Thyroid gland (tissue), 4 donors: ENCODE data around the gene SAMD4A. TPM values are rescaled to one million over a fixed set of nuclear protein-coding genes. Genes with fewer than 3 reads are reported as not detected.

ENCODE experiments used
- DNase-seq, 2 donors: peaks; one replicate each; pipeline ENCODE4 v3.0.0-alpha.2; 2019
- H3K27ac ChIP-seq, 3 donors: fragments of 200-600 bp; sonication (generic); 1 replicate in 2 of 3; 2 replicates in 1 of 3; pipeline ENCODE4 v1.5.1; 2016 to 2019; ENCODE audit warnings: mild to moderate bottlenecking in 1 of 3, moderate library complexity in 1 of 3
- H3K27me3 ChIP-seq: fragments of 200-600 bp; sonication (generic); one replicate; pipeline ENCODE4 v1.5.1; 2019
- H3K36me3 ChIP-seq, 2 donors: fragments of 200-600 bp; sonication (generic); one replicate each; pipeline ENCODE4 v1.5.1; 2016 to 2019
- H3K4me1 ChIP-seq, 2 donors: fragments of 200-600 bp; sonication (generic); one replicate each; pipeline ENCODE4 v1.5.1; 2017 to 2019
- H3K4me3 ChIP-seq, 3 donors: fragments of 200-600 bp; sonication (generic); replicated peaks in 1 of 3; 1 replicate in 2 of 3; 2 replicates in 1 of 3; pipeline ENCODE4 v1.5.1; 2016; ENCODE audit warnings: mild to moderate bottlenecking in 1 of 3
- H3K9me3 ChIP-seq: fragments of 200-600 bp; sonication (generic); one replicate; pipeline ENCODE4 v1.5.1; 2017
- CTCF ChIP-seq, 6 experiments: fragments of 200-600 bp in 3 of 6; fragments of 450-650 bp in 3 of 6; sonication (generic) in 3 of 6; IDR thresholded peaks; one replicate each; pipeline ENCODE4 v1.5.1; 2016 to 2019; ENCODE audit warnings: antibody characterized with exemption in 6 of 6, mild to moderate bottlenecking in 2 of 6, inconsistent platforms in 1 of 6, moderate library complexity in 1 of 6
- POLR2A ChIP-seq, 2 donors: fragments of 450-650 bp; IDR thresholded peaks; one replicate each; pipeline ENCODE4 v1.6.1; 2017; ENCODE audit warnings: antibody characterized with exemption in 2 of 2, mild to moderate bottlenecking in 2 of 2, moderate library complexity in 1 of 2
- WGBS, 2 donors: methylation state at CpG; one replicate each; pipeline ENCODE4 v1.1.5; 2017; 5-methylcytosine and 5-hydroxymethylcytosine counted together
- intact Hi-C: fragments of 100-400 bp; cut with DNase I; formaldehyde crosslinking; loops from one replicate; pipeline ENCODE4 v1.15.1; 2023
- total RNA-seq, 4 donors: library from RNA; depleted of rRNA; stranded (reverse); fragments of >200 nt; gene quantifications; one replicate each; pipeline ENCODE4 v1.2.3, GENCODE V29; 2016

Gene SAMD4A
- total RNA-seq, 4 donors from 2014 or later: 12.6 to 32.7 (median 17.6) TPM

- Histone ChIP-seq H3K4me1 (no peaks in the 10 kb centered on the region), H3K36me3 (peaks cover 3% of the 10 kb centered on the region in 2 donors), H3K27ac (no peak overlapping the region), H3K9me3 (no peaks in the 10 kb centered on the region), H3K4me3 (no peak overlapping the region), H3K27me3 (no peaks in the 10 kb centered on the region)
- 90 to 98% methylated on average over 5 to 7 of the region's 8 CpGs for WGBS, 2 donors
- no peak for DNase-seq
- intact Hi-C loops: no loop called here
- TF ChIP-seq CTCF (IDR thresholded peaks at IDR 0.05) (no peak), POLR2A (IDR thresholded peaks at IDR 0.05) (no peak)
Measured at GRCh38 chr14:54785136-54785777, 218.3 kb downstream of the SAMD4A start.

- Histone ChIP-seq H3K4me3 (no peak overlapping the region), H3K36me3 (peaks cover 3% of the 10 kb centered on the region in 2 donors), H3K9me3 (no peaks in the 10 kb centered on the region), H3K4me1 (no peaks in the 10 kb centered on the region), H3K27me3 (no peaks in the 10 kb centered on the region), H3K27ac (no peak overlapping the region)
- no peak for TF ChIP-seq CTCF (IDR thresholded peaks at IDR 0.05)
- no peak for TF ChIP-seq POLR2A (IDR thresholded peaks at IDR 0.05)
- WGBS, 2 donors: 93 to 97% methylated on average over 5 of the region's 5 CpGs
- intact Hi-C loops: no loop called here
- DNase-seq: no peak
Measured at GRCh38 chr14:54785778-54786770, 219.1 kb downstream of the SAMD4A start.

GRCh38 chr14:54786838-54787237 is 219.9 kb downstream of the SAMD4A start:
- WGBS, 2 donors: 73 to 75% methylated on average over 3 of the region's 3 CpGs

GRCh38 chr14:54787261-54787660 is 220.3 kb downstream of the SAMD4A start:
- 83% methylated on average over 1 of the region's 1 CpG for WGBS, 2 donors
- peaks cover 3% of the 10 kb centered on the region in 2 donors for H3K36me3 ChIP-seq
- H3K27ac ChIP-seq: no peak overlapping the region

More at GRCh38 chr14:54786838-54787237, 219.9 kb downstream of the SAMD4A start:
- no peaks in the 10 kb centered on the region for H3K4me1 ChIP-seq
- H3K4me3 ChIP-seq: no peak overlapping the region
- no peak overlapping the region for H3K27ac ChIP-seq
- no peaks in the 10 kb centered on the region for H3K9me3 ChIP-seq
- H3K27me3 ChIP-seq: no peaks in the 10 kb centered on the region
- no peak for DNase-seq
- intact Hi-C loops: no loop called here
- TF ChIP-seq CTCF (IDR thresholded peaks at IDR 0.05): no peak
- no peak for TF ChIP-seq POLR2A (IDR thresholded peaks at IDR 0.05)
- peaks cover 3% of the 10 kb centered on the region in 2 donors for H3K36me3 ChIP-seq

More at GRCh38 chr14:54787261-54787660, 220.3 kb downstream of the SAMD4A start:
- H3K9me3 ChIP-seq: no peaks in the 10 kb centered on the region
- intact Hi-C loops: no loop called here
- no peaks in the 10 kb centered on the region for H3K27me3 ChIP-seq
- DNase-seq: no peak
- TF ChIP-seq POLR2A (IDR thresholded peaks at IDR 0.05): no peak
- TF ChIP-seq CTCF (IDR thresholded peaks at IDR 0.05): no peak
- no peaks in the 10 kb centered on the region for H3K4me1 ChIP-seq
- H3K4me3 ChIP-seq: no peak overlapping the region
